Right ventricle myocardium superior (tissue), 1 donor: ENCODE data around the gene UVSSA. TPM values are rescaled to one million over a fixed set of nuclear protein-coding genes. Genes with fewer than 3 reads are reported as not detected.

Experiments
- ATAC-seq: fragments of 200-7000 bp; cut with Tn5 transposase; one replicate; pipeline ENCODE4 v1.9.1; 2020; ENCODE audit warnings: mild to moderate bottlenecking; ENCODE audit not compliant: poor library complexity
- DNase-seq: peaks from one replicate; pipeline ENCODE4 v3.0.0-alpha.2; 2020
- intact Hi-C: fragments of 100-400 bp; cut with DNase I; formaldehyde crosslinking; loops from one replicate; pipeline ENCODE4 v1.11.2; 2022
- total RNA-seq: library from RNA; stranded (reverse); fragmentation: NEBNext Ultra II Directional; extraction: Animal tissue kit (Norgen Biotek cat#: 25700); gene quantifications from one replicate; pipeline ENCODE4 v1.2.1, GENCODE V29; 2021
- donor health status: DM: no; HTN: yes; CAD: no; lungs with severe emphysema.

The UVSSA gene
- total RNA-seq, 1 donor from 2014 or later, result 6.7 TPM

DNA sequence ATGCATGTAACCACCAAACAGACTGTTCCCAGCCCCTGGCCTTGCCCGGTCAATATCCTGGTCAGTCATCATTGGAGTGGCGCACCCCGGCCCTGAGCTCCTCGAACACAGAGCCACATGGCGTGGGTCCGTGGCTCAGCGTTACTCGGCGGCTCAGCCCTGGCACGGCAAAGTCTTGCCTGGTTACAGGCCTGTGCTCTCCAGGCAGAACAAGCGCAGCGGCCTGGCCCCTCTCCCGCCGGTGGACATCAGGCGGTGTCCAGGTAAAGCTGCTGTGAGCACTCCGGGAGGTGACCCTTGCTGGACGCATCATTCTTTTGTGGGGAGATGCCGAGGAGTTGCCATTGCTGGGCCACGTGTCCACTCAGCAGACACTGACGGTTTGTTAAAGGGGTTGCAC is 6.1 kb upstream of the UVSSA start:
- intact Hi-C loops, result loop anchor here (10.0 kb wide), 2 partner anchors 176 to 374 kb away; partner anchors contain the start of gene SLBP
- no peak for DNase-seq
- ATAC-seq, result no peak

DNA sequence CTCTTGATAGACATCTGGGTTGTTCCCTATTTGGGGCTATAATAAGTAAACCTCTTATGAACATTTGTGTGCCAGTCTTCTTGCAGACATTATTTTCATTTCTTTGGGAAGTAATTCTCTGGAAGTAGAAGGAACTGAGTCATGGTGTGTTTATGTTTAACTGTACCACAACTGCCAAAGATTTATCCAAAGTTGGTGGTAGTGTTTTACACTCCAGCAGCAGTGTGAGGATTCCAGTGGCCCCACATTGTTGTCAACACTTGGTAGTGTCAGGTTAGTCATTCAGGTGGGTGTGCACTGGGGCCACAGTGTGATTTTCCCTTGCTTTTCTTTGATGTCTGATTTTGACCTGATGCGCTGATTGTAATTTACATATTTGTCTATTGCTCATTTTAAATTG is 5.0 kb upstream of the UVSSA start:
- intact Hi-C loops, result loop anchor here (10.0 kb wide), 2 partner anchors 177 to 373 kb away; partner anchors contain the start of gene SLBP
- no peak for DNase-seq
- no peak for ATAC-seq

DNA sequence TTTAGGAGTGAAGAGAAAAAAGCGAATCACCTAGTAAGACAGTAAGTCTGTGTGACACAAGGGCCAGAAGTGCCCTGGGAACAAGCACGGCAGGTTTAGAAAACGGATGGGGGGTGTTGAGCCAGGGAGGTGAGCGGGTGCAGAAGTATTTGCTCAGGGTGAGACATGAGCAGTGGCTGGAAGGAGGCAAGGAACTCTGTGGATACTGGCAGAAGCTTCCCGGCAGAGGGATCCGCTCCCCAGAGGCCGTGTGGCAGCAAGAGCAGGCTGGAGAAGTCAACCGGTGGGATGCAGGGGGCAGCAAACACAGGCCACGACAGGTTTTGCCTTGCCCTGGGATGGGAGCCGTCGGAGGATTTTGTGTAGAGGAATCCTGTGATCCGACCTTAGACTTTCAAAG is 2.3 kb upstream of the UVSSA start:
- ATAC-seq, result no peak
- intact Hi-C loops, result loop anchor here (5.0 to 10.0 kb wide), 4 partner anchors 97 to 370 kb away; partner anchors contain the start of genes CTBP1 and SLBP
- DNase-seq, result no peak

DNA sequence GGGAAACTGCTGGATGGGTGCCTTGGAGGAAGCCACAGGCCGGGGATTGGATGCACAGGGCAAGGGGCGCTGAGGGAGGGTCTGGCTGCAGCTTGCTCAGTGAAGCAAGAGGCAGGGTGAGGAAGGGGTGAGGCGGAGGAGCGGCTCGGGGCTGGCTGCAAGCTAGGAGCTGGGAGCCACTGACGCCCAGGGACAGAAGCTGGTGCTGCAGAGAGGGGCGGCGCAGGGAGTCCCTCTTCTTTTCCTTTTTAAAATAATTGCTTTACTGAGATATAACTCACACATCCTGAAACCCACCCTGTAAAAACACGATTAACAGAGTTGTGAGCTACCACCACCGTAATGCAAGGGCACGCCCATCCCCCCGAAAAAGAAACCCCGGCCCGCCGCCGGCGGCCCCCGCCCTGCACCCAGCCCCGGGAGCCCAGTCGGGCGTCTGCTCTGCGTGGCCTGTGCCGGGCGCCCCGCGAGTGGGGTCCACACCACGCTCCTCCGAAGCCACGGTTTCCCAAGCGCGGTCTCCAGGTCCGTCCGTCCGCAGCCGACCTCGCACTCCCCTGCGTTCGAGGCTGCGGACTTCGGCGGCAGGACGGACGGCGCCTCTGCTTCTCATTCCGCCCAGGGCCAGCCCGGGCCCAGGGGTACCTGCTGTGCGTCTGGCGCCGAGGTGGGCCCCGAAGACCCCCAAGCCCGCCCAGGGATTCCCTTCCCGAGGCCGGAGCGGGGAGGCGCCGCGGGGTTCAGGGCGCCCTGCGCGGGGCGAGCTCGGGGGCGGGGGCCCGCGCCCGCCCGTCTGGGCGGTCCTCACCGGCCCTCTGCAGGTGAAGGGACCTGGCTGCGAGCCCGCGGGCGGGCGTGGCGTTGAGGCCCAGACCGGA is 866 bp upstream of the UVSSA start:
- peak; percentile 69 for DNase-seq
- ATAC-seq, result peak; percentile 23
- intact Hi-C loops, result loop anchor here (5.0 to 10.0 kb wide), 4 partner anchors 99 to 369 kb away; partner anchors contain the start of genes CTBP1 and SLBP

DNA sequence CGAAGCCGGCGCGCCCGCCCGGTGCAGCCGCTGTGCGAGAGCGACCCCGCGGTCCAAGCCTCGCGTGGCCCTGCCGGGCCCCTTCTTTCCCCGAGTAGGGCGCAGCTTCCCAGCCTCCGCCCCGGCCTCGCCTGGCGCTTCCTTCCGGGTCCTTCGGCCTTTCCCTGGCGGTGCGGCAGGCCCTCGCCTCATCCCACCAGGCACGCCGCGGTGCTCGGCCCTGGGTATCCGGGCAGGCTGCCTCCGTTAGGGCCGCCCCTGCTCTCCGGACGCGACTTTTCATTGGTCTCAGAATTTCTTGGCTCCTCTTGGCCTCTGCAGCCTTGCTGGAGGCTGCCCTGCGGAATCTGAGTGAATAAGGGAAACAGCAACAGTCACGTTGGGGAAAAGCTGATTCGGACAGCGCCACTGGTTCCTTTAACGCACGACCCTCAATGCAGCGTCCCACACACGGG is 429 bp downstream of the UVSSA start:
- intact Hi-C loops, result loop anchor here (5.0 to 10.0 kb wide), 4 partner anchors 100 to 367 kb away; partner anchors contain the start of genes CTBP1 and SLBP
- peak; percentile 88 for DNase-seq
- peak; percentile 25 for ATAC-seq

DNA sequence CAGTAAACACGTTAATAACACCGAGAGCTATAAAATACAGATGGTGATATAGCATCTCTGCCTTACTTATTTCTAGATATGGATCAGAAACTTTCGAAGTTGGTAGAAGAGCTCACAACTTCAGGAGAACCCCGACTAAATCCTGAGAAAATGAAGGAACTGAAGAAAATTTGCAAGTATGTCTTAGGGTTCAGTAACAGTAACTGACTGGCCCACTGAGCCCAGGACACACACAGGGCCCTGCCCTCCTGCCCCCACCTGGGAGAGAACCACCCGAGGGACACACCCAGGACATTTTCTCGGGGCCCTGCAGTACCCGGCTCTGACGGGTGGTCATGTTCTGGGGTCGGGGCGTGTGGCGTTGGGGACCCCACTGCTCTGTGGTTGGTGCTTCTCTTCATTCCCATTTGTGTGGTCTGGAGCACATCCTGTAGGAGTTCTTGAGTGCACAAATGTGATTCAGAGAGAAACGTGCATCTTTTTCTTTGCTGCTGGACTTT is 1.1 kb downstream of the UVSSA start:
- DNase-seq, result no peak
- intact Hi-C loops, result loop anchor here (5.0 to 10.0 kb wide), 4 partner anchors 101 to 367 kb away; partner anchors contain the start of genes CTBP1 and SLBP
- ATAC-seq, result no peak

DNA sequence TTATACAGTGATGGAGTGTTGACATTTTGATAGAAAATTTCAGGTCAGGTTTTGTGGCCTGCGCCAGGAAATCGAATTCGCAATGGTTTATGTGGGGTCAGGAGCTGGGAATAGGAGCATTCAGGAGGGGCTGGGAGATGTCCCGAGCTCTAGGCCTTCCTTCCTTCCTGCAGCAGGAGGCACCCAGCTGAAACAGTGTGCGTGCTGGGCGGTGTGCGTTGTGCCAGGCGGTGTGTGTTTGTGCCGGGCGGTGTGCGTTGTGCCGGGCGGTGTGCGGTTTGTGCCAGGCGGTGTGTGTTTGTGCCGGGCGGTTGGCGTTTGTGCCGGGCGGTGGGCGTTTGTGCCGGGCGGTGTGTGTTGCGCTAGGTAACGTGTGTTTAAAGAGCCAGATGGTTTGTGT is 1.7 kb downstream of the UVSSA start:
- ATAC-seq (no peak), DNase-seq (no peak)
- intact Hi-C loops, result loop anchor here (5.0 to 10.0 kb wide), 4 partner anchors 101 to 366 kb away; partner anchors contain the start of genes CTBP1 and SLBP

DNA sequence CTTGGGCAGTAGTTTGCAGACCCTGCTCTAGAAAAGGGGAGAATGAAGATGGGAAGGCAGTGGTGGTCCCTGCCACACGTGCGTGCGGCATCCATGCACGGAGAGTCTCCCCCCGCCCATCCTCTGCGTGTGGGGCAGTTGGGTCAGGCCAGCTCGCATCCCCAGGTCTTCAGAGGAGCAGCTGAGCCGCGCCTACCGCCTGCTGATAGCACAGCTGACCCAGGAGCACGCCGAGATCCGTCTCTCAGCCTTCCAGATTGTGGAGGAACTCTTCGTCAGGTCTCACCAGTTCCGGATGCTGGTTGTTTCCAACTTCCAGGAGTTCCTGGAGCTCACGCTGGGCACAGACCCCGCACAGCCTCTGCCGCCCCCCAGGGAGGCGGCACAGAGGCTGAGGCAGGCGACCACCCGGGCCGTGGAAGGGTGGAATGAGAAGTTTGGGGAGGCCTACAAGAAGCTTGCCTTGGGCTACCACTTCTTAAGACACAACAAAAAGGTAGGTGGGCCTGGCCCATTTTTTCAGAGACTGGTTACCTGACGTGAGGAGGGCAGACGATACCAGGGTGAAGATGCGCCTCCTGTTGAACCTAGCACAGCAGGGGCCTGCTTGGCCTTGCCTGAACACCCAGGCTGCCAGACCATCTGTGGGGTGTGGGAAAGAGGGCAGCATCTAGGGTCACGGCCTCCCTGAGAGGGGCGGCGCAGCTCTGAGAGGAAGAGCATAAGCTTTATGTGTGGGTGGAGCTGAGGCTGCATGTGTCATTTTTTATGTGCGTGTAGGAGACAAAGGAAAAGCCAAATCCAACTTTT is 2.6 kb downstream of the UVSSA start:
- intact Hi-C loops, result loop anchor here (5.0 to 10.0 kb wide), 5 partner anchors 102 to 365 kb away; partner anchors contain the start of genes CTBP1 and SLBP
- no peak for ATAC-seq
- no peak for DNase-seq

DNA sequence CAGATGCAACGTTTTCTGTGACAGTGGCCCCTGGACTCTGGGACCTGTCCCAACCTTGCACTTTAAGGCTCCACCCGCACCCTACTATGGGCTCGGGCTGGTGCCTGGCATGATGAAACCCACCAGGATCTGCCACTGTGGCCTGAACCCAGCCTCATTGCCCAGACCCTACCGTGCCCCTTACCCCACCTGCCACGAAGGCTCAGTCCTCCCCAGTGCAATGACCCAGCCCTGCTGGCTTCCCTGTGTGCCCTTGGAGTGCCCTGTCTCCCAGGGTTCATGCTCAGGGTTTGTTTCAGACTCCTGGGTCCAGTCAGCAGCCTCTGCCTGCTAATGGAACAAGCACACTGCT is 3.1 kb downstream of the UVSSA start:
- no peak for DNase-seq
- intact Hi-C loops, result loop anchor here (10.0 kb wide), 1 partner anchor 165 kb away; no protein-coding TSS in a partner anchor
- ATAC-seq, result no peak

DNA sequence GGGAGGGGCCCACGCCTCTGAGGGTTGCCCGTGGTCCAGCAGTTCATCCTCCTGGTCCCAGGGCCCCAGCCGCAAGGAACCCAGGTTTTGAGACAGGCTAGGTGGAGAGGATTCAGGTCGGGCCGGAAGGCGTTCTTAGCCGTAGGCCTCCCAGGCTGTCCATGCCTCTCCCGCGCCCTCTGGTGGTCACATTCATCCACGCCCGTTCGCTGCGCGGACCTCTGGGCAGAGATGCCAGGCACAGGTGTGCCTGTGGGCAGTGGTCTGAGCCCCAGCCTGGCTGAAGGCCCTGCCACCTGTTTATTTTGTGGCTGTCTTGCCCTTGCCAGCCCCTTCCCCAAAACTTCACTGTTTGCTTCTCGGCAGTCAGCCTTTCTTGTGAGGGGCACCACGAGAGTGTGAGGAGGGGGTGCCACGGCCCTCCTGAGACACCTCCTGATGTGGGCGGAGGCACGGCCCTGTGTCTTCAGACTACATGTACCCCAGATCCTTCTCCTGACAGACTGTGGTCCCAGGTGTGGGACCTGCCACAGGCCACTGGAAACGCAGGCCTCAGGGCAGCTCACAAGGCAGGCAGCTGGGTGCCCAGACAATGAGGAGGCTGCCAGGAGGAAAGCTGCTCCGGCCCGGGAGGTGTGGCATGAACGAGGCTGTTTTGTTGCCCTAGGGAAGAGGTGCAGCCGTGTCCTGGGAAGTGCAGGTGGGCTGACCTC is 5.0 kb downstream of the UVSSA start:
- intact Hi-C loops, result loop anchor here (10.0 kb wide), 1 partner anchor 163 kb away; no protein-coding TSS in a partner anchor
- peak; percentile 90 for DNase-seq
- peak; percentile 42 for ATAC-seq

DNA sequence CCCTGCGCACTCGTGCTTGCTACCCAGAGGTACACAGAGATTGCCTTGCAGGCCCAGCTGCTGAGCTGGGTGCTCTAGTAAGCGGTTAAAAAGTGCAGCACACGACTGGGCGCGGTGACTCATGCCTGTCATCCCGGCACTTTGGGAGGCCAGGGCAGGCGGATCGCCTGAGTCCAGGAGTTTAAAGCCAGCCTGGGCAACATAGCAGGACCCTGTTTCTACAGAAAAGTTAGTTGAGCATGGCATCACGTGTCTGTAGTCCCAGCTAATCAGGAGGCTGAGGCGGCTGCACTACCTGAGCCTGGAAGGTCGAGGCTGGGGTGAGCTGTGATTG is 5.5 kb downstream of the UVSSA start:
- intact Hi-C loops, result loop anchor here (10.0 kb wide), 1 partner anchor 162 kb away; no protein-coding TSS in a partner anchor
- no peak for DNase-seq
- ATAC-seq, result no peak

DNA sequence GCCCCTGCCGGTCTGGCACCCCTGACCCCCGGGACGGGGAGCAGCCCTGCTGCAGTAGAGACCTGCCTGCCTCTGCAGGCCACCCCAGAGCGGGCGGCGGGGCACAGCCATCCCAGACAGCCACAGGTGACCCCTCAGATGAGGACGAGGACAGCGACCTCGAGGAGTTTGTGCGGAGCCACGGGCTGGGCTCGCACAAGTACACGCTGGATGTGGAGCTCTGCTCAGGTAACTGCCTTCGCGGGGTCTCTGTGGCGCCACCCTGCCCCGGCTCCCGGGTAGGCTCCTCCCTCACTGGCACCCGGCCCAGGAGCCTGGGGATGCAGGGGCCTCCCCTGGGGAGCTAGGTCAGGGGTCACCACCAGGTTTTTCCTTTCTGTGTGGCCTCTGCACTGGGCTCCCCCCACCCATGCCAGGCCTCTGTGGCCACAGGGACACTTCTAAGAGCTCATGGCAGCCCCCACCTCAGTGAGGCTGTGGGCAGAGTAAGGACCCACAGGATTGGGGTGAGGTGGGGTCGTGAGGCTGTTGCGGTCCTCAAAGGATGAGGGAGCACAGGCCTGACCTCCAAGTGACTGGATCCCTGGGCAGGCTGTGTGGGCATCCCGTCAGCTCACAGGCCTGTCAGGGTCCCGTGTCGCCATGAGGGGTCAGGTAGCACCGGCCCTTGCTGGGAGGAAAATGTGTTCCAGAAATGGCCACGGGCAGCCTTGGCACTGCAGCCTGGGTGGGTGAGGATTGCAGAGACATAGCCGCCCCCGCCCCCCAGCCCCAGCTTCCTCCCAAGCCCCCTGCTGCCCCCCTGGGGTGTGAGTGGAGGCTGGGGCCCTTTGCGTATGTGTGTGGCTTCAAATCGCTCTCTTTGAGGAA is 6.4 kb downstream of the UVSSA start:
- intact Hi-C loops, result loop anchor here (10.0 kb wide), 1 partner anchor 161 kb away; no protein-coding TSS in a partner anchor
- DNase-seq (no peak), ATAC-seq (no peak)

DNA sequence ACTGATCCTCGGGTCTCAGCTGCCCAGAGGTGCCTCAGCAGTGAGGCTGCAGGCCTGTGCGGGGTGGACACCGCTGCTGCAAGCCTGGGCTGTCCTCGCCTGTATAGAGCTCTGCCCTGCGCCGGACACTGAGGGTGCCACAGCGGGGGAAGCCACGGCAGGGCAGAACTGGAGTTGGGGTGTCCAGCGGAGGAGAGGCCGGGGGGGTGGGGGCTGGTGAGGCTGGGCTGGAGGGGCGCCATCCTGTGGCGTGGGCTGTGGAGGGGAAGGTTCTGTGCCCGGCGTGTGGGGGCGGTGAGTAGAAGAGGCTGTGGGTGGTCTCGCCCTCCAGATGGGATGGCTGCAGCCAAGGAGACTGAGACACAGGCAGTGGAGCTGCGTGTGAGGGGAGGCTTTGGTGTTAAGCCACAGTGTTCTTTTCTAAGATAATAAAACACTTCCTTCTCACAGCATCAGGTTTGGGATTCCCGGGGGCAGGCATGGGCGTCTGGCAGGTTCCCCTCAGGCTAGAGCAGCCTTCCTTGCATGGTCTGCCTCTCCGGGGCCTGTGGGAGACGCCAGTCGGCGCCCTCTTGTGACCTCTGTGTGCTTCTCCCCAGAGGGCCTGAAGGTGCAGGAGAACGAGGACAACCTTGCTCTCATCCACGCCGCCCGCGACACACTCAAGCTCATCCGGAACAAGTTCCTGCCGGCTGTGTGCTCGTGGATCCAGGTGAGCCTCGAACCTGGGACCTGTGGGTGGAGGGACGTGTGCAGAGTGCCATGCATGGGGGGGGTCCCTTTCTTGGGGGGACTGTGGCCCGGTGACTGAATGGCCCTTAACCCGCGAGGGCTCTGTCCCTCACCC is 7.4 kb downstream of the UVSSA start:
- ATAC-seq (no peak), DNase-seq (no peak)
- intact Hi-C loops, result loop anchor here (10.0 kb wide), 1 partner anchor 160 kb away; no protein-coding TSS in a partner anchor

DNA sequence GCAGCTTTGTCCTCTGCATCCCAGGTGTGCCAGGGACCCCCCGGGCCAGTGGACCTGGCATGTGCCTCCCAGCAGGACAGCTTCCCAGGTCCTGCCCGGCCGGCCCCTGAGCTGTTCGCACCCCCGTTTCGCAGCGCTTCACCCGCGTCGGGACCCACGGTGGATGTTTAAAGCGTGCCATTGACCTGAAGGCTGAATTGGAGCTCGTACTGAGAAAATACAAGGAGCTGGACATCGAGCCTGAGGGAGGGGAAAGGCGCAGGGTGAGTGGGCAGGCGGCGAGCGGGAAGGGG is 7.9 kb downstream of the UVSSA start:
- ATAC-seq (no peak), DNase-seq (no peak)

DNA sequence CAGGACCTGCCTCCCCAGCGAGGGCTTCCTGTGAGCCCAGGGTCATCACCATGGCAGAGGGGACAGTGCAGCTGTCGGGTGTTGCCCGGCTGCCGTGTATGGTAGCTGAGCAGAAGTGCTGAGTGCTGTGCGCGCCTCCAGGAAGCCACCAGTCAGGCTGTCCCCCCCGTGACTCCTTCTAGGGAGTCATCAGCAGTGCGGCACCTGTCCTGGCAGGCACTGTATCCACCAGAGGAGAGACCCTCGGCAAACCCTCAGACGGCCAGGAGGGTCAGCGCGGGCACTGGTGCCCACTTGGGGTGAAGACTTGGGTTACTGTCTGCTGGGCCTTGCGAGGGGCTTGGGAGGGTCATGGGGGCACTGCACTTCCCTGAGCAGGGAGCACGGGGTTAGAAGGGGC is 8.4 kb downstream of the UVSSA start:
- ATAC-seq (no peak), DNase-seq (no peak)
- intact Hi-C loops, result loop anchor here (10.0 kb wide), 1 partner anchor 159 kb away; no protein-coding TSS in a partner anchor

More for the DNA sequence above, 7.9 kb downstream of the UVSSA start:
- intact Hi-C loops, result loop anchor here (10.0 kb wide), 1 partner anchor 160 kb away; no protein-coding TSS in a partner anchor
